Aorta (tissue), 5 donors: ENCODE measurements around the gene RHO. TPM values are rescaled to one million over a fixed set of nuclear protein-coding genes. Genes with fewer than 3 reads are reported as not detected.
A peak's percentile ranks its signal among the peaks of the same experiment; 100 is the strongest.

Source experiments
- ATAC-seq: fragments of 200-7000 bp; cut with Tn5 transposase; one replicate; pipeline ENCODE4 v1.9.1; 2022; ENCODE audit warnings: moderate library complexity; ENCODE audit not compliant: low FRiP score
- DNase-seq, 2 donors: peaks; one replicate each; pipeline ENCODE4 v3.0.0-alpha.2; 2020
- H3K27ac ChIP-seq, 2 donors: one replicate each; pipeline ENCODE4 v1.5.1; 2013; ENCODE audit warnings: low read length in 2 of 2, mild to moderate bottlenecking in 2 of 2, moderate library complexity in 2 of 2, control low read depth in 1 of 2, inconsistent platforms in 1 of 2, low read depth in 1 of 2
- H3K27me3 ChIP-seq, 2 donors: one replicate each; pipeline ENCODE4 v1.6.1; 2013; ENCODE audit warnings: control low read depth in 1 of 2, low read length in 1 of 2, mild to moderate bottlenecking in 1 of 2, moderate library complexity in 1 of 2; ENCODE audit not compliant: insufficient read depth in 2 of 2, control insufficient read depth in 1 of 2
- H3K36me3 ChIP-seq, 2 donors: one replicate each; pipeline ENCODE4 v1.6.1; 2013; ENCODE audit warnings: control low read depth in 1 of 2, low read length in 1 of 2, mild to moderate bottlenecking in 1 of 2; ENCODE audit not compliant: insufficient read depth in 2 of 2, control insufficient read depth in 1 of 2
- H3K4me1 ChIP-seq, 2 donors: one replicate each; pipeline ENCODE4 v1.6.1; 2013; ENCODE audit warnings: low read length in 2 of 2, control low read depth in 1 of 2, mild to moderate bottlenecking in 1 of 2, moderate library complexity in 1 of 2; ENCODE audit not compliant: insufficient read depth in 2 of 2, control insufficient read depth in 1 of 2
- H3K4me3 ChIP-seq, 2 donors: one replicate each; pipeline ENCODE4 v1.5.1; 2013; ENCODE audit warnings: low read length in 2 of 2, control low read depth in 1 of 2, mild to moderate bottlenecking in 1 of 2
- H3K9me3 ChIP-seq: one replicate; pipeline ENCODE4 v1.6.1; 2013; ENCODE audit warnings: mild to moderate bottlenecking, low read length; ENCODE audit not compliant: control insufficient read depth
- WGBS, 2 donors: extraction: QIAGEN DNeasy Blood & Tissue Kit; methylation state at CpG; one replicate each; pipeline ENCODE4 v1.1.7; 2013; 5-methylcytosine and 5-hydroxymethylcytosine counted together
- intact Hi-C, 2 donors: fragments of 100-400 bp; cut with DNase I; formaldehyde crosslinking; loops; one replicate each; pipeline versions ENCODE4 v1.14.2 to v1.15.0; 2022
- polyA plus RNA-seq, 2 donors: library from polyadenylated mRNA; stranded (reverse); fragments of 200-250 nt; gene quantifications; one replicate each; pipeline ENCODE4 v1.2.3, GENCODE V29; 2013
- total RNA-seq, 2 donors: library from RNA; stranded (reverse); fragmentation: NEBNext Ultra II Directional; extraction: Animal tissue kit (Norgen Biotek cat#: 25700); gene quantifications; one replicate each; pipeline ENCODE4 v1.2.1, GENCODE V29; 2021
- donor health status: healthy with polysubstance abuse.
- donor health status: Bipolar disorder and iron deficiency.
- donor health status: DM: no; HTN: no; CAD: no.
- donor health status: DM: no; HTN: no; CAD: no.
- donor health status: DM: yes; HTN: yes; CAD: no.

Gene RHO
- total and polyA plus RNA-seq, 4 donors, result 0.15 TPM; not detected in 3

- peak in 1 of 2 donors; percentile 86 for DNase-seq
- Histone ChIP-seq H3K27ac (no peak overlapping the region), H3K4me3 (no peak overlapping the region), H3K9me3 (no peaks in the 10 kb centered on the region), H3K36me3 (peaks cover 0 to 2% of the 10 kb centered on the region in 2 donors), H3K4me1 (no peaks in the 10 kb centered on the region), H3K27me3 (no peaks in the 10 kb centered on the region)
- 82 to 85% methylated on average over 18 of the region's 18 CpGs for WGBS, 2 donors
- intact Hi-C loops, result no loop called here
- peak; percentile 17 for ATAC-seq
These were observed 48.3 kb downstream of the RHO start for GRCh38 chr3:129576514-129577352.

DNA sequence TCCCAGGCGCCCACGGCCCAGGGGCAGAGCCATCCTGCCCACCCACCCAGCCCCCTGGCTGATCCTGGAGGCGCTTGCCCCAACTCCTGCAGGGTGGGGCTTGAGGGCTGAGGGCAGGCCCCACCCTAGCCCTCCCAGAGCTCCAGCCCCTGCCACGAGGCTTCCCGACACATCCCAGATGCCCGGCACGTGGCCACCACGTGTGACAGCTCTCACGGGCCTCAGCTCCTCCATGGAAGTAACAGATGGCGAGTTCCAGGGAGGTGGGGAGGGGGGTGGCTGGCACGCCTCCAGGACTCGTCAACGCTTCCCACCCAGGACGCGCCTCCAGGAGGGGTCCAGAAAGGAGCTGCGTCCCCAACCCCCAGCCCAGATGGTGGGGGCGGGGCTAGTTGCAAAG is 48.9 kb downstream of the RHO start:
- H3K27me3 ChIP-seq, result no peaks in the 10 kb centered on the region
- WGBS, 2 donors, result 62 to 72% methylated on average over 15 to 17 of the region's 17 CpGs
- ATAC-seq (no peak), DNase-seq (peak in 1 of 2 donors; percentile 87)
- H3K27ac ChIP-seq, result no peak overlapping the region
- no peak overlapping the region for H3K4me3 ChIP-seq
- H3K4me1 ChIP-seq, result no peaks in the 10 kb centered on the region
- H3K9me3 ChIP-seq, result no peaks in the 10 kb centered on the region
- intact Hi-C loops, result no loop called here
- peaks cover 0 to 2% of the 10 kb centered on the region in 2 donors for H3K36me3 ChIP-seq

GRCh38 chr3:129577925-129578786 is 49.7 kb downstream of the RHO start:
- H3K9me3 ChIP-seq, result no peaks in the 10 kb centered on the region
- no peaks in the 10 kb centered on the region for H3K4me1 ChIP-seq
- H3K27ac ChIP-seq, result no peak overlapping the region
- ATAC-seq (no peak), DNase-seq (peak in 1 of 2 donors; percentile 84)
- intact Hi-C loops, result no loop called here
- peaks cover 0 to 2% of the 10 kb centered on the region in 2 donors for H3K36me3 ChIP-seq
- WGBS, 2 donors, result 86 to 91% methylated on average over 21 of the region's 21 CpGs
- no peaks in the 10 kb centered on the region for H3K27me3 ChIP-seq
- H3K4me3 ChIP-seq, result no peak overlapping the region

DNA sequence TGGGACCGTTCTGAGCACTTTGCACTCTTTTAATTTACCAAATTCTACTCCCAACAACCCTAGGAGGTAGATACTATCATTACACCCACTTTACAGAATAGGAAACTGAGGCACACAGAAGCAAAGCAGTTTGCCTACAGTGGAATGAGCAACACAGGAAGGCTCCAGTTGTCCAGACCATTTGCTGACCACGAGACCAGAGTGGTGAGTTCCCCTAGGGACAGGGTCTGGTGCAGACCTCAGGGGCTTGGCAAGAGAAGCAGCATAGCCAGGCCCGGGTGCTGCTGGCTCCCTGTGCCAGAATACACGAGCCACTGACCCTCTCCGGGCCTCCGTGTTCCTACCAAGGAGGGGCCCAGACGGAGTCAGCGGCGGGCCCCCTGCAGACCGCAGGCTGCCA is 51.6 kb downstream of the RHO start:
- 45 to 47% methylated on average over 10 of the region's 10 CpGs for WGBS, 2 donors
- DNase-seq (no peak), ATAC-seq (no peak)
- intact Hi-C loops, result no loop called here
- no peaks in the 10 kb centered on the region for H3K9me3 ChIP-seq
- H3K27me3 ChIP-seq, result no peaks in the 10 kb centered on the region
- no peak overlapping the region for H3K27ac ChIP-seq
- no peak overlapping the region for H3K4me3 ChIP-seq
- no peaks in the 10 kb centered on the region for H3K36me3 ChIP-seq
- H3K4me1 ChIP-seq, result no peaks in the 10 kb centered on the region

GRCh38 chr3:129581623-129582022 is 53.2 kb downstream of the RHO start:
- intact Hi-C loops, result no loop called here
- H3K4me1 ChIP-seq, result no peaks in the 10 kb centered on the region
- H3K27ac ChIP-seq, result no peak overlapping the region
- no peak for DNase-seq
- H3K36me3 ChIP-seq, result no peaks in the 10 kb centered on the region
- H3K27me3 ChIP-seq, result no peaks in the 10 kb centered on the region
- H3K4me3 ChIP-seq, result no peak overlapping the region
- no peaks in the 10 kb centered on the region for H3K9me3 ChIP-seq
- ATAC-seq, result no peak
- WGBS, 2 donors, result 94 to 97% methylated on average over 8 of the region's 8 CpGs

DNA sequence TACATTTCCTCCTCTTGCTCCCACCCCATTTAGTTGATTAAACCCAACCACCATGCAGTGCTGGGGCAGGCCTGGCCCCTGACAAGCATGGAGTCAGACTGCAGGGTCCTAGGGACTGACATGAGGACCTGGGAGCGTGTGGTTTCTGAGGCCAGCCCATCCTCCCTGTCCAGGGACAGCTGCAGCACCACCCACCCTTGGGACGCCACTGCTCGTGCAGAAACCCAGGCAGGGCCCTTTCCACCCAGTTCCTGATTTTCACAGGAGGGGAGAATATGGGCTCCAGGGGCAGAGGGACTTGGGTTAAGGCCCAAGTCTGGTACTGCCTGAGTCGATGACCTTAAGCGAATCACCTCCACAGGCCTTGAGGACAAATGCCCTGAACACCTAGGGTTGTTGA is 54.4 kb downstream of the RHO start:
- DNase-seq, result no peak
- H3K27ac ChIP-seq, result no peak overlapping the region
- no peaks in the 10 kb centered on the region for H3K4me1 ChIP-seq
- no peak for ATAC-seq
- H3K4me3 ChIP-seq, result no peak overlapping the region
- 87 to 89% methylated on average over 5 of the region's 5 CpGs for WGBS, 2 donors
- no peaks in the 10 kb centered on the region for H3K27me3 ChIP-seq
- intact Hi-C loops, result no loop called here
- H3K9me3 ChIP-seq, result no peaks in the 10 kb centered on the region
- no peaks in the 10 kb centered on the region for H3K36me3 ChIP-seq

- H3K27ac ChIP-seq, result no peak overlapping the region
- WGBS, 2 donors, result 91 to 94% methylated on average over 9 of the region's 9 CpGs
- H3K4me3 ChIP-seq, result no peak overlapping the region
- no peaks in the 10 kb centered on the region for H3K4me1 ChIP-seq
- intact Hi-C loops, result no loop called here
- no peaks in the 10 kb centered on the region for H3K27me3 ChIP-seq
- H3K36me3 ChIP-seq, result no peaks in the 10 kb centered on the region
- no peaks in the 10 kb centered on the region for H3K9me3 ChIP-seq
- no peak for ATAC-seq
- no peak for DNase-seq
These were observed 54.9 kb downstream of the RHO start for GRCh38 chr3:129583289-129583688.

DNA sequence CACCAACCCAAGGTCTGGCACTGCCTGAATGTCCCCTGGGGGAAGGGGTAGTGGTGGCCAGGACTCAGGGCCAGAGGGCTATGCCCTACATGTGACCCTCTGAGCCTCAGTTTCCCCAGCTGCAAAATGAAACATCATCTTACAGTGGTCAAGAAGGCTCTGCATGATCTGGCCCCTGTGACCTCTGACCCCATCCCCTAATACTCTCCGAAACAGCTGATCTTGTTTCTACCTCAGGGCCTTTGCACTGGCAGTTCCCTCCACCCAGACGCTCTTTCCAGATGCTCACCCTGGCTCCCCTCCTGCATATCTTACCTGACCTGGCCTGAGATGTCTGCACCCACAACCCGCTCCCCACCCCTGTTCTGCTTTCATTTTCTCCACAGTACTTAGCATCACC is 56.2 kb downstream of the RHO start:
- ATAC-seq (no peak), DNase-seq (no peak)
- H3K27ac ChIP-seq, result no peak overlapping the region
- H3K4me1 ChIP-seq, result no peaks in the 10 kb centered on the region
- H3K27me3 ChIP-seq, result no peaks in the 10 kb centered on the region
- H3K4me3 ChIP-seq, result no peak overlapping the region
- no peaks in the 10 kb centered on the region for H3K9me3 ChIP-seq
- 93 to 95% methylated on average over 3 of the region's 3 CpGs for WGBS, 2 donors
- H3K36me3 ChIP-seq, result no peaks in the 10 kb centered on the region
- intact Hi-C loops, result no loop called here
